GM10266 (cell line): ENCODE data around the gene ANKRA2.

Experiments used
- DNase-seq: peaks from one replicate; pipeline ENCODE4 v3.0.0; 2012; ENCODE audit errors: extremely low spot score
- CTCF ChIP-seq: IDR thresholded peaks from 2 replicates; pipeline ENCODE4 v1.5.1; 2012; ENCODE audit warnings: mild to moderate bottlenecking, low read depth; ENCODE audit not compliant: control insufficient read depth, insufficient read depth; ENCODE audit errors: missing control alignments

The ANKRA2 gene

GRCh38 chr5:73603998-73604397 is 38.6 kb upstream of the ANKRA2 start:
- no peak for TF ChIP-seq CTCF
- no peak for DNase-seq

GRCh38 chr5:73599380-73599779 is 33.9 kb upstream of the ANKRA2 start:
- DNase-seq, result no peak
- TF ChIP-seq CTCF, result no peak

GRCh38 chr5:73596705-73597328 is 31.4 kb upstream of the ANKRA2 start:
- DNase-seq, result no peak
- TF ChIP-seq CTCF, result peak; percentile 53

GRCh38 chr5:73592551-73592950 is 27.1 kb upstream of the ANKRA2 start:
- DNase-seq, result no peak
- no peak for TF ChIP-seq CTCF

GRCh38 chr5:73591698-73592501 is 26.5 kb upstream of the ANKRA2 start:
- TF ChIP-seq CTCF, result no peak
- no peak for DNase-seq

- TF ChIP-seq CTCF, result peak; percentile 62
- peak; percentile 37 for DNase-seq
These were observed 25.8 kb upstream of the ANKRA2 start for GRCh38 chr5:73591102-73591695.

GRCh38 chr5:73587923-73588322 is 22.5 kb upstream of the ANKRA2 start:
- DNase-seq, result no peak
- TF ChIP-seq CTCF, result no peak
